ENCODE data around the gene KCNK10. TPM values are rescaled to one million over a fixed set of nuclear protein-coding genes. Genes with fewer than 3 reads are reported as not detected.

The KCNK10 gene
- total and polyA plus RNA-seq, 2 donors from 2014 or later = 0.54 to 1.1 TPM

- Histone ChIP-seq H3K9me3 (ENCODE audit: control insufficient read depth in 2 of 3, insufficient read depth in 1 of 3, low read length in 3 of 3) (no peaks in the 10 kb centered on the region), H3K27ac (ENCODE audit: low read depth in 2 of 2, low read length in 2 of 2) (no peak overlapping the region), H3K4me3 (ENCODE audit: low read length in 3 of 3) (no peak overlapping the region), H3K36me3 (ENCODE audit: control insufficient read depth in 2 of 3, insufficient read depth in 3 of 3, low read length in 3 of 3) (no peaks in the 10 kb centered on the region), H3K9ac (ENCODE audit: low read length in 3 of 3) (no peak overlapping the region), H3K4me1 (ENCODE audit: control insufficient read depth in 2 of 3, insufficient read depth in 2 of 3, low read depth in 1 of 3, low read length in 3 of 3) (no peaks in the 10 kb centered on the region), H3K27me3 (ENCODE audit: control insufficient read depth, insufficient read depth, low read length) (no peaks in the 10 kb centered on the region)
- intact Hi-C loops (cut with DNase I) = no loop called here
- no peak for TF ChIP-seq CTCF (IDR thresholded peaks at IDR 0.05; ENCODE audit: borderline replicate concordance, extremely low read depth, insufficient read depth)
- no peak for FAIRE-seq
- no peak for DNase-seq
These were observed 67.3 kb downstream of the KCNK10 start for GRCh38 chr14:88255798-88256197.

DNA sequence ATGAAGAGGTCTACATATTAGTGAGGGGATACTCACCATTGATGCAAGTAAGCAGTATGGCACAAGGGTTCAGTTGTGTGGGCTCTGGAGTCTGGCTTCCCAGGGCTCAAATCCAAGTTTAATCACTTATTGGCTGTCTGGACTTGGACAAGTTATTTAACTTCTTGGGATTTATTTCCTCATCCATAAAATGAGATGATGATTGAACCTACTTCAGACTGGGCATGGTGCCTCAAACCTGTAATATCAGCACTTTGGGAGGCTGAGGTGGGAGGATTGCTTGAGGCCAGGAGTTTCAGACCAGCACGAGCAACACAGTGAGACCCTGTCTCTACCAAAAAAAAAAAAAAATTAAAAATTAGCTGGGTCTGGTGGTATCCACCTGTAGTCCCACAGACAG lies 67.9 kb downstream of the KCNK10 start:
- no peak overlapping the region for H3K4me3 ChIP-seq (ENCODE audit: low read length in 3 of 3)
- H3K9me3 ChIP-seq (ENCODE audit: control insufficient read depth in 2 of 3, insufficient read depth in 1 of 3, low read length in 3 of 3) = no peaks in the 10 kb centered on the region
- no peak overlapping the region for H3K27ac ChIP-seq (ENCODE audit: low read depth in 2 of 2, low read length in 2 of 2)
- H3K27me3 ChIP-seq (ENCODE audit: control insufficient read depth, insufficient read depth, low read length) = no peaks in the 10 kb centered on the region
- DNase-seq = no peak
- no peak overlapping the region for H3K9ac ChIP-seq (ENCODE audit: low read length in 3 of 3)
- no peaks in the 10 kb centered on the region for H3K36me3 ChIP-seq (ENCODE audit: control insufficient read depth in 2 of 3, insufficient read depth in 3 of 3, low read length in 3 of 3)
- H3K4me1 ChIP-seq (ENCODE audit: control insufficient read depth in 2 of 3, insufficient read depth in 2 of 3, low read depth in 1 of 3, low read length in 3 of 3) = no peaks in the 10 kb centered on the region
- FAIRE-seq = no peak
- no peak for TF ChIP-seq CTCF (IDR thresholded peaks at IDR 0.05; ENCODE audit: borderline replicate concordance, extremely low read depth, insufficient read depth)
- intact Hi-C loops (cut with DNase I) = no loop called here

GRCh38 chr14:88252498-88252897 lies 70.6 kb downstream of the KCNK10 start:
- FAIRE-seq (no peak), DNase-seq (no peak)
- Histone ChIP-seq H3K27ac (ENCODE audit: low read depth in 2 of 2, low read length in 2 of 2) (no peak overlapping the region), H3K9ac (ENCODE audit: low read length in 3 of 3) (no peak overlapping the region), H3K27me3 (ENCODE audit: control insufficient read depth, insufficient read depth, low read length) (no peaks in the 10 kb centered on the region), H3K4me3 (ENCODE audit: low read length in 3 of 3) (no peak overlapping the region), H3K4me1 (ENCODE audit: control insufficient read depth in 2 of 3, insufficient read depth in 2 of 3, low read depth in 1 of 3, low read length in 3 of 3) (no peaks in the 10 kb centered on the region), H3K36me3 (ENCODE audit: control insufficient read depth in 2 of 3, insufficient read depth in 3 of 3, low read length in 3 of 3) (no peaks in the 10 kb centered on the region), H3K9me3 (ENCODE audit: control insufficient read depth in 2 of 3, insufficient read depth in 1 of 3, low read length in 3 of 3) (no peaks in the 10 kb centered on the region)
- intact Hi-C loops (cut with DNase I) = no loop called here
- no peak for TF ChIP-seq CTCF (IDR thresholded peaks at IDR 0.05; ENCODE audit: borderline replicate concordance, extremely low read depth, insufficient read depth)

- Histone ChIP-seq H3K27ac (ENCODE audit: low read depth in 2 of 2, low read length in 2 of 2) (no peak overlapping the region), H3K9me3 (ENCODE audit: control insufficient read depth in 2 of 3, insufficient read depth in 1 of 3, low read length in 3 of 3) (no peaks in the 10 kb centered on the region), H3K4me1 (ENCODE audit: control insufficient read depth in 2 of 3, insufficient read depth in 2 of 3, low read depth in 1 of 3, low read length in 3 of 3) (no peaks in the 10 kb centered on the region), H3K27me3 (ENCODE audit: control insufficient read depth, insufficient read depth, low read length) (no peaks in the 10 kb centered on the region), H3K9ac (ENCODE audit: low read length in 3 of 3) (no peak overlapping the region), H3K4me3 (ENCODE audit: low read length in 3 of 3) (no peak overlapping the region), H3K36me3 (ENCODE audit: control insufficient read depth in 2 of 3, insufficient read depth in 3 of 3, low read length in 3 of 3) (no peaks in the 10 kb centered on the region)
- no peak for FAIRE-seq
- no peak for TF ChIP-seq CTCF (IDR thresholded peaks at IDR 0.05; ENCODE audit: borderline replicate concordance, extremely low read depth, insufficient read depth)
- intact Hi-C loops (cut with DNase I) = no loop called here
- DNase-seq = no peak
These were observed 71.4 kb downstream of the KCNK10 start for GRCh38 chr14:88251650-88252049.

All from kidney (tissue), 14 donors.